ENCODE measurements around the gene BEST1. TPM values are rescaled to one million over a fixed set of nuclear protein-coding genes. Genes with fewer than 3 reads are reported as not detected.
"Not testable (repeated sequence)": the region's sequence is repeated elsewhere in the genome, so short reads cannot be mapped to it uniquely, and the experiment has no call there.

BEST1 gene
- total and polyA plus RNA-seq, 2 donors (not counting 3 experiments of a cell fraction or from before 2014, with no cell fraction given), result 0.04 TPM; not detected in 1

- BruUV-seq (replicated peaks), result no TSS peak
- Histone ChIP-seq H3K9me3 (replicated peaks; ENCODE audit: control insufficient read depth, insufficient read depth, low read length) (no peaks in the 10 kb centered on the region), H4K20me1 (replicated peaks; ENCODE audit: control insufficient read depth, extremely low read depth, insufficient read depth, low read length) (no peaks in the 10 kb centered on the region), H3K4me2 (ENCODE audit: insufficient read depth, low read length) (no peak overlapping the region), H3K4me1 (ENCODE audit: control insufficient read depth, extremely low read depth, insufficient read depth, low read length) (peaks cover 2% of the 10 kb centered on the region), H3K27me3 (ENCODE audit: control insufficient read depth in 2 of 2, insufficient read depth in 2 of 2, low read length in 2 of 2) (no peaks in the 10 kb centered on the region), H3K36me3 (ENCODE audit: control insufficient read depth in 2 of 2, extremely low read depth in 1 of 2, insufficient read depth in 2 of 2, low read length in 2 of 2) (no peaks in the 10 kb centered on the region), H3K4me3 (replicated peaks in 1 of 3; ENCODE audit: insufficient read depth in 1 of 3, low read depth in 1 of 3, low read length in 3 of 3) (no peak overlapping the region), H3K9ac (replicated peaks; ENCODE audit: extremely low read depth, insufficient read depth, low read length) (no peak overlapping the region), H3K79me2 (ENCODE audit: control insufficient read depth, insufficient read depth, low read length) (no peaks in the 10 kb centered on the region), H3K27ac (ENCODE audit: insufficient read depth, low read depth, low read length) (no peak overlapping the region), H3K9me1 (replicated peaks; ENCODE audit: control insufficient read depth, extremely low read depth, insufficient read depth, low read length) (no peaks in the 10 kb centered on the region), H2AFZ (ENCODE audit: low read depth, low read length) (no peak overlapping the region)
- dilution Hi-C loops (cut with MboI; ENCODE audit: extremely low pct_ligation_motif_present, low sequenced_read_pairs), result no loop called here
- FAIRE-seq (no peak), DNase-seq (ENCODE audit: low read depth, low spot score) (no peak)
- TF ChIP-seq MAX (IDR thresholded peaks at IDR 0.05; ENCODE audit: insufficient read depth, insufficient read length) (no peak), POLR2AphosphoS5 (IDR thresholded peaks at IDR 0.05; ENCODE audit: insufficient read depth, low read depth, low read length) (no peak)
- intact Hi-C loops (cut with micrococcal nuclease), result no loop called here
- ChIA-PET POLR2A (no interaction called here), CTCF (interaction anchor here (2.1 kb wide), 1 partner anchor 54 kb away, joined by 5 read pairs; no protein-coding TSS in a partner anchor)
Measured at GRCh38 chr11:62001450-62002191, 51.5 kb downstream of the BEST1 start.

DNA sequence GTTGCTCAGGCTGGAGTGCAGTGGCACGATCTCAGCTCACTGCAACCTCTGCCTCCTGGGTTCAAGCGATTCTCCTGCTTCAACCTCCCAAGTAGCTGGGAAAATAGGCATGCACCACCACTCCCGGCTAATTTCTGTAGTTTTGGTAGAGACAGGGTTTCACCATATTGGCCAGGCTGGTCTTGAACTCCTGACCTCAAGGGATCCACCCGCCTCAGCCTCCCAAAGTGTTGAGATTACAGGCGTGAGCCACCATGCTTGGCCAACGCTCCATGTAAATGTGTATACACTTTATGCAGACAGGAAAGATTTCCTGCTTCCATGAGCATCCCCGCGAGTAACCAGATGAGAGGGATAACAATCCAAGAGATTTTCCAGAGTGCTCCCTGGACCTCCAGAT lies 52.1 kb downstream of the BEST1 start:
- H3K27me3 ChIP-seq (ENCODE audit: control insufficient read depth in 2 of 2, insufficient read depth in 2 of 2, low read length in 2 of 2); POLR2A ChIA-PET; H2AFZ ChIP-seq (ENCODE audit: low read depth, low read length); H3K9me3 ChIP-seq (replicated peaks; ENCODE audit: control insufficient read depth, insufficient read depth, low read length); H3K36me3 ChIP-seq (ENCODE audit: control insufficient read depth in 2 of 2, extremely low read depth in 1 of 2, insufficient read depth in 2 of 2, low read length in 2 of 2); intact Hi-C loops (cut with micrococcal nuclease); FAIRE-seq; H3K4me3 ChIP-seq (replicated peaks in 1 of 3; ENCODE audit: insufficient read depth in 1 of 3, low read depth in 1 of 3, low read length in 3 of 3); DNase-seq (ENCODE audit: low read depth, low spot score); H3K9ac ChIP-seq (replicated peaks; ENCODE audit: extremely low read depth, insufficient read depth, low read length); dilution Hi-C loops (cut with MboI; ENCODE audit: extremely low pct_ligation_motif_present, low sequenced_read_pairs); H3K4me1 ChIP-seq (ENCODE audit: control insufficient read depth, extremely low read depth, insufficient read depth, low read length); H4K20me1 ChIP-seq (replicated peaks; ENCODE audit: control insufficient read depth, extremely low read depth, insufficient read depth, low read length); H3K9me1 ChIP-seq (replicated peaks; ENCODE audit: control insufficient read depth, extremely low read depth, insufficient read depth, low read length); H3K79me2 ChIP-seq (ENCODE audit: control insufficient read depth, insufficient read depth, low read length); H3K27ac ChIP-seq (ENCODE audit: insufficient read depth, low read depth, low read length); H3K4me2 ChIP-seq (ENCODE audit: insufficient read depth, low read length); BruUV-seq (replicated peaks): not testable (repeated sequence)
- CTCF ChIA-PET, result interaction anchor here (2.1 kb wide), 1 partner anchor 55 kb away, joined by 5 read pairs; no protein-coding TSS in a partner anchor
